ENCODE measurements around the gene GNL3L. TPM values are rescaled to one million over a fixed set of nuclear protein-coding genes. Genes with fewer than 3 reads are reported as not detected.

GNL3L gene
- polyA plus RNA-seq, 3 donors = 11.8 to 20.7 (median 18.1) TPM

GRCh38 chrX:54597728-54598127 is 67.7 kb downstream of the GNL3L start:
- H3K4me1 ChIP-seq (ENCODE audit: control insufficient read depth in 1 of 2, insufficient read depth in 2 of 2, low read length in 2 of 2) = no peaks in the 10 kb centered on the region
- no peaks in the 10 kb centered on the region for H3K36me3 ChIP-seq (replicated peaks in 1 of 2; ENCODE audit: control insufficient read depth in 1 of 2, insufficient read depth in 2 of 2, low read length in 2 of 2)
- no CpG with 5 or more reads among the region's 2 CpGs for WGBS (ENCODE audit: insufficient coverage)
- Mint-ChIP-seq H3K36me3 (no peaks in the 10 kb centered on the region), H3K9me3 (peaks cover 0 to 4% (median 0%) of the 10 kb centered on the region in 7 donors), H3K4me3 (no peak overlapping the region), H3K4me1 (no peaks in the 10 kb centered on the region), H3K27ac (no peak overlapping the region), H3K27me3 (ENCODE audit: low read depth in 3 of 3) (peaks cover 0 to 2% (median 0%) of the 10 kb centered on the region in 3 donors)
- H3K27me3 ChIP-seq (ENCODE audit: control insufficient read depth in 2 of 2, insufficient read depth in 2 of 2, low read length in 2 of 2) = no peaks in the 10 kb centered on the region
- H3K4me3 ChIP-seq (replicated peaks in 1 of 3; ENCODE audit: low read depth in 2 of 3, low read length in 3 of 3) = no peak overlapping the region
- no peak overlapping the region for H2AFZ ChIP-seq (ENCODE audit: insufficient read depth, low read depth, low read length, poor library complexity, severe bottlenecking)
- intact Hi-C loops (cut with micrococcal nuclease) = no loop called here
- no peak overlapping the region for H3K27ac ChIP-seq (ENCODE audit: low read depth in 1 of 2, low read length in 2 of 2)
- no peak for DNase-seq
- TF ChIP-seq, protein P1, sequence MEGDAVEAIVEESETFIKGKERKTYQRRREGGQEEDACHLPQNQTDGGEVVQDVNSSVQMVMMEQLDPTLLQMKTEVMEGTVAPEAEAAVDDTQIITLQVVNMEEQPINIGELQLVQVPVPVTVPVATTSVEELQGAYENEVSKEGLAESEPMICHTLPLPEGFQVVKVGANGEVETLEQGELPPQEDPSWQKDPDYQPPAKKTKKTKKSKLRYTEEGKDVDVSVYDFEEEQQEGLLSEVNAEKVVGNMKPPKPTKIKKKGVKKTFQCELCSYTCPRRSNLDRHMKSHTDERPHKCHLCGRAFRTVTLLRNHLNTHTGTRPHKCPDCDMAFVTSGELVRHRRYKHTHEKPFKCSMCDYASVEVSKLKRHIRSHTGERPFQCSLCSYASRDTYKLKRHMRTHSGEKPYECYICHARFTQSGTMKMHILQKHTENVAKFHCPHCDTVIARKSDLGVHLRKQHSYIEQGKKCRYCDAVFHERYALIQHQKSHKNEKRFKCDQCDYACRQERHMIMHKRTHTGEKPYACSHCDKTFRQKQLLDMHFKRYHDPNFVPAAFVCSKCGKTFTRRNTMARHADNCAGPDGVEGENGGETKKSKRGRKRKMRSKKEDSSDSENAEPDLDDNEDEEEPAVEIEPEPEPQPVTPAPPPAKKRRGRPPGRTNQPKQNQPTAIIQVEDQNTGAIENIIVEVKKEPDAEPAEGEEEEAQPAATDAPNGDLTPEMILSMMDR (IDR thresholded peaks at IDR 0.05) = no peak
- no peak overlapping the region for H3K9ac ChIP-seq (ENCODE audit: insufficient read depth, low read length, poor library complexity, severe bottlenecking)
- H3K9me3 ChIP-seq (replicated peaks in 1 of 2; ENCODE audit: control insufficient read depth in 1 of 2, insufficient read depth in 1 of 2, low read length in 2 of 2) = no peaks in the 10 kb centered on the region
- no peaks in the 10 kb centered on the region for H4K20me1 ChIP-seq (ENCODE audit: insufficient read depth, low read length)
- no peak overlapping the region for H3K4me2 ChIP-seq (replicated peaks; ENCODE audit: extremely low read depth, low read length, poor library complexity, severe bottlenecking)
- no peaks in the 10 kb centered on the region for H3K79me2 ChIP-seq (ENCODE audit: insufficient read depth, low read length)

DNA sequence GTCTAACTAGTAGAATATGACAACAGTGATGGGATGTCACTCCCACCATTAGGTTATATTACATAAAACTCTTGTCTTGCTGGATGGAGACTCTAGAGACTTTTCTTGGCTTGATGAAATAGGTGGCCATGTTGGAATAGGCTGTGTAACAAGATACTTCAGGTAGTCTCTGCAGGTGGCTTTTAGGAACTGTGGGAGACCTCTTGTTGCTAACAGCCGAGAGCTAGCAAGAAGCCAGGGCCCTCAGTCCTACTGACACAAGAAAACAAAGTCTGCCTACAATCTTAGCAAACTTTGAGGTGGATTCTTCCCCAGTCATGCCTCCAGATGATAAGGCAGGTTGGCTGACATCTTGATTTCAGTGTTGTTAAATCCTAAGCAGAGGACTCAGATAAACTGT is 72.5 kb downstream of the GNL3L start:
- Histone ChIP-seq H4K20me1 (ENCODE audit: insufficient read depth, low read length) (no peaks in the 10 kb centered on the region), H3K79me2 (ENCODE audit: insufficient read depth, low read length) (no peaks in the 10 kb centered on the region), H2AFZ (ENCODE audit: insufficient read depth, low read depth, low read length, poor library complexity, severe bottlenecking) (no peak overlapping the region), H3K27me3 (ENCODE audit: control insufficient read depth in 2 of 2, insufficient read depth in 2 of 2, low read length in 2 of 2) (no peaks in the 10 kb centered on the region), H3K4me1 (ENCODE audit: control insufficient read depth in 1 of 2, insufficient read depth in 2 of 2, low read length in 2 of 2) (no peaks in the 10 kb centered on the region), H3K36me3 (replicated peaks in 1 of 2; ENCODE audit: control insufficient read depth in 1 of 2, insufficient read depth in 2 of 2, low read length in 2 of 2) (no peaks in the 10 kb centered on the region), H3K9ac (ENCODE audit: insufficient read depth, low read length, poor library complexity, severe bottlenecking) (no peak overlapping the region), H3K4me2 (replicated peaks; ENCODE audit: extremely low read depth, low read length, poor library complexity, severe bottlenecking) (no peak overlapping the region), H3K27ac (ENCODE audit: low read depth in 1 of 2, low read length in 2 of 2) (no peak overlapping the region), H3K9me3 (replicated peaks in 1 of 2; ENCODE audit: control insufficient read depth in 1 of 2, insufficient read depth in 1 of 2, low read length in 2 of 2) (no peaks in the 10 kb centered on the region), H3K4me3 (replicated peaks in 1 of 3; ENCODE audit: low read depth in 2 of 3, low read length in 3 of 3) (no peak overlapping the region)
- intact Hi-C loops (cut with micrococcal nuclease) = no loop called here
- H3K27ac Mint-ChIP-seq = no peak overlapping the region
- H3K4me3 Mint-ChIP-seq = no peak overlapping the region
- DNase-seq = no peak
- TF ChIP-seq, protein P1 (IDR thresholded peaks at IDR 0.05) = no peak
- H3K27me3 Mint-ChIP-seq (ENCODE audit: low read depth in 3 of 3) = peaks cover 0 to 4% (median 0%) of the 10 kb centered on the region in 3 donors
- peaks cover 0 to 2% (median 0%) of the 10 kb centered on the region in 7 donors for H3K9me3 Mint-ChIP-seq
- no CpG with 5 or more reads among the region's 1 CpG for WGBS (ENCODE audit: insufficient coverage)
- no peaks in the 10 kb centered on the region for H3K36me3 Mint-ChIP-seq
- no peaks in the 10 kb centered on the region for H3K4me1 Mint-ChIP-seq

Other genes starting within 250 kb of the GNL3L start
- not detected for gene WNK3, start 172.2 kb upstream of the GNL3L start, polyA plus RNA-seq
- 10 to 100 TPM; 11.8 to 18.0 (median 13.0) TPM for gene TSR2, start 89.8 kb upstream of the GNL3L start, polyA plus RNA-seq
- gene FGD1, start 34.0 kb upstream of the GNL3L start, polyA plus RNA-seq = under 1 TPM in 2 of 3 donors, not detected in 1; 0.05 to 0.18 TPM

All from CD14-positive monocyte (primary cell).